ENCODE measurements around the gene TMX1. TPM values are rescaled to one million over a fixed set of nuclear protein-coding genes. Genes with fewer than 3 reads are reported as not detected.
"Not testable (repeated sequence)": the region's sequence is repeated elsewhere in the genome, so short reads cannot be mapped to it uniquely, and the experiment has no call there.

TMX1 gene
- total RNA-seq, 2 donors from 2014 or later = 43.2 to 47.8 TPM

GRCh38 chr14:51223463-51223862 is 16.6 kb upstream of the TMX1 start:
- H3K27me3 Mint-ChIP-seq = not testable (repeated sequence)

GRCh38 chr14:51224551-51224950 is 15.5 kb upstream of the TMX1 start:
- Mint-ChIP-seq H3K36me3 (no peaks in the 10 kb centered on the region), H3K27me3 (no peaks in the 10 kb centered on the region)

More at GRCh38 chr14:51223463-51223862, 16.6 kb upstream of the TMX1 start:
- not testable (repeated sequence) for H3K4me3 Mint-ChIP-seq; H3K4me1 Mint-ChIP-seq (ENCODE audit: low read depth in 2 of 2); ATAC-seq; H3K36me3 Mint-ChIP-seq; H3K9me3 Mint-ChIP-seq; DNase-seq (ENCODE audit: low spot score); H3K27ac Mint-ChIP-seq

GRCh38 chr14:51225751-51226150 is 14.3 kb upstream of the TMX1 start:
- no peak overlapping the region for H3K27ac Mint-ChIP-seq
- no peaks in the 10 kb centered on the region for H3K36me3 Mint-ChIP-seq
- no peak overlapping the region for H3K4me3 Mint-ChIP-seq
- no peak for ATAC-seq
- no peaks in the 10 kb centered on the region for H3K4me1 Mint-ChIP-seq (ENCODE audit: low read depth in 2 of 2)
- H3K9me3 Mint-ChIP-seq = no peaks in the 10 kb centered on the region
- DNase-seq (ENCODE audit: low spot score) = no peak
- H3K27me3 Mint-ChIP-seq = no peaks in the 10 kb centered on the region

More at GRCh38 chr14:51224551-51224950, 15.5 kb upstream of the TMX1 start:
- no peaks in the 10 kb centered on the region for H3K4me1 Mint-ChIP-seq (ENCODE audit: low read depth in 2 of 2)
- H3K27ac Mint-ChIP-seq = no peak overlapping the region
- ATAC-seq = no peak
- no peak for DNase-seq (ENCODE audit: low spot score)
- H3K4me3 Mint-ChIP-seq = no peak overlapping the region
- H3K9me3 Mint-ChIP-seq = no peaks in the 10 kb centered on the region

- Mint-ChIP-seq H3K4me3 (no peak overlapping the region), H3K4me1 (ENCODE audit: low read depth in 2 of 2) (no peaks in the 10 kb centered on the region)
- no peak for ATAC-seq
Observed at GRCh38 chr14:51228391-51228790, 11.7 kb upstream of the TMX1 start.

GRCh38 chr14:51228890-51229289 is 11.2 kb upstream of the TMX1 start:
- Mint-ChIP-seq H3K4me3 (no peak overlapping the region), H3K27me3 (peaks cover 0 to 9% of the 10 kb centered on the region in 2 donors), H3K36me3 (no peaks in the 10 kb centered on the region), H3K9me3 (no peaks in the 10 kb centered on the region), H3K4me1 (ENCODE audit: low read depth in 2 of 2) (no peaks in the 10 kb centered on the region), H3K27ac (no peak overlapping the region)
- DNase-seq (ENCODE audit: low spot score) = no peak
- no peak for ATAC-seq

More at GRCh38 chr14:51228391-51228790, 11.7 kb upstream of the TMX1 start:
- no peaks in the 10 kb centered on the region for H3K36me3 Mint-ChIP-seq
- H3K27me3 Mint-ChIP-seq = peaks cover 0 to 9% of the 10 kb centered on the region in 2 donors
- no peak for DNase-seq (ENCODE audit: low spot score)
- H3K9me3 Mint-ChIP-seq = no peaks in the 10 kb centered on the region
- no peak overlapping the region for H3K27ac Mint-ChIP-seq

- Mint-ChIP-seq H3K27me3 (peaks cover 0 to 9% of the 10 kb centered on the region in 2 donors), H3K4me3 (no peak overlapping the region), H3K4me1 (ENCODE audit: low read depth in 2 of 2) (peaks cover 4 to 16% of the 10 kb centered on the region in 2 donors), H3K27ac (no peak overlapping the region), H3K9me3 (no peaks in the 10 kb centered on the region), H3K36me3 (no peaks in the 10 kb centered on the region)
- DNase-seq (ENCODE audit: low spot score) = no peak
- ATAC-seq = peak in 1 of 2 donors; percentile 33
Observed at GRCh38 chr14:51236314-51236713, 3.7 kb upstream of the TMX1 start.

GRCh38 chr14:51240804-51241380 is 845 bp downstream of the TMX1 start:
- Mint-ChIP-seq H3K4me3 (no peak overlapping the region), H3K36me3 (no peaks in the 10 kb centered on the region), H3K27ac (no peak overlapping the region), H3K4me1 (ENCODE audit: low read depth in 2 of 2) (peaks cover 24 to 30% of the 10 kb centered on the region in 2 donors), H3K9me3 (no peaks in the 10 kb centered on the region), H3K27me3 (no peaks in the 10 kb centered on the region)
- no peak for ATAC-seq
- DNase-seq (ENCODE audit: low spot score) = no peak

- peaks cover 5% of the 10 kb centered on the region for H3K36me3 Mint-ChIP-seq
- H3K27me3 Mint-ChIP-seq = no peaks in the 10 kb centered on the region
- DNase-seq (ENCODE audit: low spot score) (no peak), ATAC-seq (no peak)
- H3K4me1 Mint-ChIP-seq (ENCODE audit: low read depth in 2 of 2) = peaks cover 25 to 26% of the 10 kb centered on the region in 2 donors
- H3K4me3 Mint-ChIP-seq = no peak overlapping the region
- no peak overlapping the region for H3K27ac Mint-ChIP-seq
- no peaks in the 10 kb centered on the region for H3K9me3 Mint-ChIP-seq
Observed at GRCh38 chr14:51242545-51243490, 2.8 kb downstream of the TMX1 start.

GRCh38 chr14:51244591-51244990 is 4.5 kb downstream of the TMX1 start:
- Mint-ChIP-seq H3K27me3 (no peaks in the 10 kb centered on the region), H3K9me3 (no peaks in the 10 kb centered on the region), H3K36me3 (peaks cover 11% of the 10 kb centered on the region), H3K4me1 (ENCODE audit: low read depth in 2 of 2) (peaks cover 24 to 26% of the 10 kb centered on the region in 2 donors), H3K27ac (peak overlapping the region in 1 of 2 donors; percentile 36), H3K4me3 (no peak overlapping the region)
- no peak for DNase-seq (ENCODE audit: low spot score)
- ATAC-seq = no peak

- Mint-ChIP-seq H3K36me3 (peaks cover 24% of the 10 kb centered on the region), H3K9me3 (no peaks in the 10 kb centered on the region), H3K27ac (peak overlapping the region; percentile 8 to 22), H3K4me1 (ENCODE audit: low read depth in 2 of 2) (peaks cover 24 to 26% of the 10 kb centered on the region in 2 donors), H3K27me3 (no peaks in the 10 kb centered on the region), H3K4me3 (no peak overlapping the region)
- ATAC-seq (no peak), DNase-seq (ENCODE audit: low spot score) (no peak)
Observed at GRCh38 chr14:51246032-51246431, 6.0 kb downstream of the TMX1 start.

GRCh38 chr14:51248016-51248987 is 8.3 kb downstream of the TMX1 start:
- ATAC-seq = no peak
- no peak for DNase-seq (ENCODE audit: low spot score)
- H3K27ac Mint-ChIP-seq = no peak overlapping the region
- no peak overlapping the region for H3K4me3 Mint-ChIP-seq
- H3K4me1 Mint-ChIP-seq (ENCODE audit: low read depth in 2 of 2) = peaks cover 14 to 24% of the 10 kb centered on the region in 2 donors
- peaks cover 35% of the 10 kb centered on the region for H3K36me3 Mint-ChIP-seq
- H3K9me3 Mint-ChIP-seq = no peaks in the 10 kb centered on the region
- no peaks in the 10 kb centered on the region for H3K27me3 Mint-ChIP-seq

GRCh38 chr14:51251486-51251885 is 11.4 kb downstream of the TMX1 start:
- Mint-ChIP-seq H3K9me3 (no peaks in the 10 kb centered on the region), H3K27ac (no peak overlapping the region), H3K36me3 (peaks cover 35% of the 10 kb centered on the region), H3K27me3 (no peaks in the 10 kb centered on the region), H3K4me1 (ENCODE audit: low read depth in 2 of 2) (no peaks in the 10 kb centered on the region), H3K4me3 (no peak overlapping the region)
- no peak for ATAC-seq
- DNase-seq (ENCODE audit: low spot score) = no peak

GRCh38 chr14:51253880-51254279 is 13.8 kb downstream of the TMX1 start:
- H3K4me1 Mint-ChIP-seq (ENCODE audit: low read depth in 2 of 2) = no peaks in the 10 kb centered on the region
- peaks cover 42% of the 10 kb centered on the region for H3K36me3 Mint-ChIP-seq
- no peak overlapping the region for H3K4me3 Mint-ChIP-seq

More at GRCh38 chr14:51253880-51254279, 13.8 kb downstream of the TMX1 start:
- no peak for DNase-seq (ENCODE audit: low spot score)
- Mint-ChIP-seq H3K9me3 (peaks cover 4% of the 10 kb centered on the region), H3K27me3 (no peaks in the 10 kb centered on the region), H3K27ac (no peak overlapping the region)
- no peak for ATAC-seq
